SK-N-DZ (cell line): Measurements from ENCODE around the gene GBA3.

Experiments used
- DNase-seq: peaks from one replicate; pipeline ENCODE4 v3.0.0-alpha.2; 2015; ENCODE audit warnings: low spot score

GBA3 gene

DNA sequence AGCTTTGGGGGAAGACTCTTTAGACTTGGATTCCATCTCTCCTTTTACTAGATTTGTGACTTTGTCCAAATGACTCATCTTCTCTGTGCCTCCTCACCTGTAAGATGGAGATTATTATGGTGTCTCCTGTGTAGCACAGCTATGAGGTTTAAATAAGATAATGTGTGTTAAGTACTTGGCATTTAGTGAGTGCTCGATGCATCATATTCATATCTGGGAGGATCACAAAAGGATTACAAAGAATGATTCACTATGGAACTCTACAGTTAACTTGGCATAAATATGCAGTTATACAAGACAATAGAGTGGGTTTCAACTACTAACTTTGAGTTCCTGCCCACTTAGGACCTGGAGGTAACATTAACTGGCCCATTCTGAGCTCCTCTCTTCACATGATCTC is 2.3 kb downstream of the GBA3 start:
- DNase-seq: no peak

DNA sequence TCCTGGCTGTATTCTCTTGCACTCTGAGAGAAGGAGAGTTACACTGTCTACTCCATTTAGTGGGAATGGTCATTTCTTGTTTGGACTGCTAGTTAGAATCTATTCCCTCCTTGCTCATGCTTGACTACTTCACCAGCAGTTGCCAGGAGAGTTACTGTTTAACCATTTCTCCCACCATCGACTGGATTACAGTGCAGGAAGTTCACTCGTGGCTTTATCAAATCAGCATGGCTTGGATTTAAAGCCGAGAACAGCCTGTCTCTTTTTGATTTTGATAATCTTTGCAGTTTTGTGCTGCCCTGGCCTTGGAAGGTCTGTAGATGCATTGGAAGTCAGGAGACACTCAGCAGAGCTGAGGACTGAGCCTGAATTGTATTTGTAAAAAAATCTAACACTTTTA is 3.2 kb downstream of the GBA3 start:
- no peak for DNase-seq

DNA sequence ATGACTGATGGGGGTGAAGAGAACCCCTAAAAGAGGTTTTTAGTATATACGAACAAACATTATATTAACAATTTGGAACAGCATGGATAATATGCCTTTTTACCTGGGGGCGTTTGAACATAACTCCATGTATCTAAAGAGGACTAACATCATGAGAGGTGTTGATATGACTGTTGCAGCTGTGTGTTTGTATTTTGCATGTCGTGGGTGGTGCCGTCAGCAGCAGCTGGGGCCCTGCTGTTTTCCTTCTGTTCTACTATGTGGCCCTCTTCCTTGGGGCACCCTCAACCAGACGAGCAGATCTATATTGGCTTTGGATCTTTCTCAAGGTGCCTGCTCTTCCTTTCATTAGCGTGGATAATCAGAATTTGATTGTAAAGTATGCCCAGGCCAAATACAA is 11.2 kb downstream of the GBA3 start:
- DNase-seq: no peak

DNA sequence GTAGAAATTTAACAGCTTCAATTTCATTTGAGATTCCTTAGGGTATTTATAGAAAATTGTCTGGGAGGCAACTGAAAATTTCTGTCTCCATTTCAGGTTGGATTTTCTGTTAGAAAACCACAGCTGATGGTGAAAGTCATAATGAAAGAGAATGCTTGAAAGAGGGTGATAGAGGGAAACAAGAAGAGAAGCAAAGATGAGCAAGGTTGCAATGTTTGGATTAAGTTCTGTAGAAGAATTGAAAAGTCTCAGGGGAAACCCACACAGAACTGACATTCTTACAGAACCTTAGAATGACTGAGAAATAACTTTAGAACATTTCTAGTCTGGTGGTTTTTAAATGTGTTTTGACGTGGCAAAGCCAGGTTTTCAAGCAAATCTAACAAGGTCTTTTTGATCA is 14.7 kb downstream of the GBA3 start:
- DNase-seq: no peak

DNA sequence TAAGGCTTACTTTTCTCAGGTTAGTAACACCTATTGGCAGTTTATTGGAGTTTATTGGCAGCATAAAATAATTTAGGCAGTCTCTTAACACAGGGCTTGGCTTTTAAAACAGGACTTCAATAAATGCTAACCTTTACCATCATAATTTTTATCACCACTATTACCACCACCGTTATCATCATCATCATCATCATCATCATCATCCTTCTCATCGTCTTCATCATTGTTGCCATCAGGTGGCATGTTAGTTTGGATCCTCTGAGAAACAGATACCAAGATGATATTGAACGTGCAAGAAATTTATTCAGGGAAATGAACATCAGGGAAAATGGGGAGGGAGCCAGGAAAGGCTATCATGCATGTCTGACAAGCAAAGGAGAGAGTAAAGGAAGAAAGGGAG is 16.2 kb downstream of the GBA3 start:
- DNase-seq: no peak

DNA sequence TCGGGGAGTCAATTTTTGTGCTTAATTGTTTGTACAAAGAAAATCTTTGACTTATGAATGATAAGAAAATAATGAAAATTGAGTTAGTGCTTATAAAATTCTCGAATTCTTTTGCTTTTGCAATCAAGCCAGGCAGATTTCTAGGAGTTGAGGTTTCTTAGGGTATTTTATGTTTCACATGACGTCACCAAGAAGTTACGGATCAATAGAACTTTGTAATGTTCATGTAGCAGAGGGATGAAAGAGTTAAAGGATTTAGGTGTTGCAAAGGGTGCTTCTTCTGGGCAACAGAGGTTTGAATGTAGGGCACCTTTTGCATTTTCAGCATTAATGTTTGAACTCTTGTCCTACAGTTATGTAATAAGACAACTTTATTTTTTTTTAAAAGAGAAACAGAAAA is 19.4 kb downstream of the GBA3 start:
- no peak for DNase-seq

DNA sequence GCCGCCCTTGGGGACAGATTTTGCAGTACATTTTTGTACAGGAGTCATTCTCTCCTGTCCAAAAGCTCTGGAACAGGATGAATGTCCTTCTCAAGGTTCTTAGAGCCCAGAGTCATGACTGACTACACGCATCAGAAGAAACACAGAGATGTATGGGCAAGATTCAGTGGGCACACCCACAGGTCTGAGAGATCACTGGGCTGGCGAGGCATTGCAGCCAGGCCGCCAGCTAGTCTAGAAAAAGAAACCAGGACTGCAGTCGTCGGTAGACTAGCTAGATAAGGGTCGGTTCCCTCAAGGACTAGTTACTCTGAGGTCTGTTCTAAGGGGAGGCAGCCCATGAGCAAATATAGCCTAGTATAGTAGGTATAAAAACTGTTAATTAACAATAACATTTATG is 19.8 kb downstream of the GBA3 start:
- no peak for DNase-seq

DNA sequence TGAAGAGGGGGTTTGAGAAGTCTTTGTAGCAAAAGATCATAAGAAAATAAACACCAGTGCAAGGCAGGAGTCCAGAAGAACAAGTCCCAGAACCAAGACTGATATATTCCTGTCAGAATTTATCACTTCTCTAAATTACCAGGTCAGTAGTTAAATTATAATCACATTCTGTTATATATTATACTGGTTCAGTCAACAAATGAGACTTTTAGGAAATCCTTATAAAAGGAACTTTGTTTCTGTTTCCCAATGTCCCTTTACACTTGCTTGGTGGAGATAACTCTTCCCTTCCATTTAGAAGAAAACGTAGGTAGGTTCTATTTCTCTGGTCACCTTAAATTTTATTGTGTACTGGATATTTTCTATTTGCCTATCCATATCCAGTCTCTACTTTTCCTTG is 21.1 kb downstream of the GBA3 start:
- no peak for DNase-seq

DNA sequence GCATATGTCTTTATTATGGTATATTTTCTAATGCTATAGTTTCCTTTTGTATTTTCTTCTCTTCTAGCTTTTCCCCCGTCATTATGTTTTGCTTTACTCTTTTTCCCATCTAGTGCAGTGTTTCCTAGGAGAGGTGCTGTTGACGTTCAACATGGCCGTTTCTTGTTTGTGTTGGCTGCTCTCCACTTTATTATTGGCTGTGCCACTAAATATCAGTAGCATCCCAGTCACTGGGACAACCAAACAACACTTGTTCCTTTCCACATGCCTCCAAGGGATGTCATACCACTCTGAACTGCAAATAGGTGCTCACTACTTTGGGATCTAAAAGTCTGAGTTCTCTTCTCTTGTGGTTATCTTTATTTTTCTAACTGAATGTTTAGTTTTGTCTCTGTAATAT is 26.5 kb downstream of the GBA3 start:
- DNase-seq: no peak

DNA sequence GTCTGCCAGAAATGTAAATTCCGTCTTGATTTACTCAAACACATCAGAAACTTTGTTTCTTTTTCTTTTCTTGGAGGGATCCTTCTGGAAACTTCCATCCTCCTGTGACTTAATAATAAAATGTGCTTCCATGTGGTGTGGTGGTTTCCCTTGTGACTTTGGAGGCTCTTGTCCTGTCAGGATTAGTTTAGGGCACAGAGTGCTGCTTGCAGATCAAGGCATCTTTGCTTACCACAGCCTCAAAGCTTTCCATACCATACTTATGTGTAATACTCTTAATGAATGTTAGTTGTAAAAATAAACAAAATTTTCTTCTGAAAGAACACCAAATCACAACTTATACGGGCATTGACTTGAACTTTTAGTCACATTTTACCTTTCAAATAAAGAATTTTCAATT is 27.4 kb downstream of the GBA3 start:
- no peak for DNase-seq

DNA sequence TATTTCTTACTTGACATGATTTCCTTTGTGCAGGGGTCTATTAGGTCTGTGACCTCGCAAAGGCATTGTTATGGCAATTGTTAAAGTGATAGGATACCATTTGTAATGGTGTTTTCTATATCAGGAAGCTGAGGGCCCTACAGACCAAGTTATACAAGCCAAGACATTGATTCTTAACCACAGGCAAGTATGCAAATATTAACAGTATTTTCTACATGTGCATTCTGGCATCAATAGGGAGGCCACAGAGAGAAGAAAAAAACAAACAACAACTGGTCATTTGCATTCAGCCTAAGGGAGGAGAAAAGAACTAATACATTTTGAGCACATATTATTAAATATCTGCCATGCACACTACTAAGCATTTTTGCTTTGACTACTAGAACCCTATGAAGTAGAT is 28.5 kb downstream of the GBA3 start:
- no peak for DNase-seq

DNA sequence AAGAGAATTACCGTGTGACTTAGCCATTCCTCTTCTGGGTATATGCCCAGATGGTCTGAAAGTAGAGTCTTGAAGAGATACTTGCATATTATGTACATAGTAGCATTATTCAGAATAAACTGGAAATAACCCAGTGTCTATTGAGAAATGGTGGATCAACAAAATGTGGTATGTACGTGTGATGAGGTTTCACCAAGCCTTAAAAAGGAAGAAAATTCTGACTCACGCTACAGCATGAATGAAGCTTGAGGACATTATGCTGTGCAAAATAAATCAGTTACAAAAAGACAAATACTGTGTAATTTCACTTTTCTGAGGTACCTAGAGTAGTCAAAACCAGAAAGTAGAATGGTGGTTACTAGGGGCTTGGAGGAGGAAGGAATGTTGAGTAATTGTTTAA is 37.3 kb downstream of the GBA3 start:
- DNase-seq: no peak

DNA sequence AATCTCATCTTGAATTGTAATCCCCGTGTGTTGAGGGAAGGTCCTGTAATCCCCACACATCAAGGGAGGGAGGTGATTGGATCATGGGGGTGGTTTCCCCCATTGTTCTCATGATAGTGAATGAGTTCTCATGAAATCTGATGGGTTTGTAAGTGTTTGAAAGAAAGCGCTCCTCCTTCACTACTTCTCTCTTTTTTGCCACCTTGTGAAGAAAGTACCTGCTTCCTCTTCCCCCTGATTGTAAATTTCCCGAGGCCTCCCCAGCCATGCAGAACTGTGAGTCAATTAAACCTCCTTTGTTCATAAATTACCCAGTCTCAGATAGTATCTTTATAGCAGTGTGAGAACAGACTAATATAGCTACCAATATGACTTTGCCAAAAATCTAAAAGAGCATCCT is 41.1 kb downstream of the GBA3 start:
- no peak for DNase-seq

DNA sequence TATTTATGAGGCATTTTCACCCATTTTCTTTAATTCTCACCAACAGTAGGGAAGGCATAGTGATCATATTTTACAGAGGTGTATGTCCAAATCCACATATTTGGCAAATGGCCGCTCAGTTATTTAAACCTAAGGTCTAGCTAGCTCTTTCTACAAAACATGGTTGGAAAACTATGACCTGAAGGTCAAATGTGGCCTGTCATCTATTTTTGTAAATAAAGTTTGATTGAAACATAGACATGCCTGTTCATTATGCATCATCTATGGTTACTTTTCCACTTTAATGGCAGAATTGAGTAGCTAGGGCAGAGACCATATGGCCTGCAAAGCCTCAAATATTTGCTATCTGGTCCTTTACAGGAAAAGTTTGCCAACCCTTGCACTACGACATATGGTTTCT is 44.2 kb downstream of the GBA3 start:
- no peak for DNase-seq

DNA sequence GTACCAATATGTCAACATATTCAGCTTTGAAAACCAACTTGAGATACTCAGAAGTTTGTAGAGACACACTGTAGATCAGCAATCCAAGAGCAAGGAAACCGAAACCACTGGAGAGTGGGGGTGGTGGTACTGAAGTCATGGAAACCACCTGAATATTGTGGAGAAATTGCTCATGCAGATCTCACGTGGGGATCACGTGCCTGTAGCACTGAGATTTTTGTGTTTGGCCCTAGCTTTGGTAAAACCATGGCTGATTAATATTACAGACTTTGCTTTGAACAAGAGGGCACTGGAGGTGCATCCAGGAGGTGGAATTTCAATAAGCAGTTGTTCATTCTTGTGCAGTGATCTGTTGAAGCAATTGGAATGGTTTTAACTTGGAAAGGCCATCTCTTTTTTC is 47.2 kb downstream of the GBA3 start:
- DNase-seq: no peak

DNA sequence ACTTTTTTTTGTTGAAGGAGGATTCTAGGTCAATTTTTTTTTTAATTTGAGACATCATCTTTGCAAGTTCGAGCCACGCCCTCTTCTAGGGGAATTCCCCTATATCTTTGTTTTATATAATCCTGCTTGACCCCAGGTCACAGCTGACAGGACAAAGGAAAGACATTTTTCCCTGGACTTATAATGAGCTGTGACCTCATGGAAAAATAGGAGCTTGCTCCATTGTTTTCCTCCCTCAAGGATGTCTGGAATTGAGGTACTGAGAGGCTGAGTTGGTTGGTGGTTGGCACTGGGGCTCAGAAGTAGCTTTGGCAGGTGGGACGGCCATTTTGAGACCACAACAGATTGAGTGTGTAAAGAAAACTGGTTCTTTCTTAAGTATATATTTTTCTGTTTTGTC is 49.0 kb downstream of the GBA3 start:
- no peak for DNase-seq

DNA sequence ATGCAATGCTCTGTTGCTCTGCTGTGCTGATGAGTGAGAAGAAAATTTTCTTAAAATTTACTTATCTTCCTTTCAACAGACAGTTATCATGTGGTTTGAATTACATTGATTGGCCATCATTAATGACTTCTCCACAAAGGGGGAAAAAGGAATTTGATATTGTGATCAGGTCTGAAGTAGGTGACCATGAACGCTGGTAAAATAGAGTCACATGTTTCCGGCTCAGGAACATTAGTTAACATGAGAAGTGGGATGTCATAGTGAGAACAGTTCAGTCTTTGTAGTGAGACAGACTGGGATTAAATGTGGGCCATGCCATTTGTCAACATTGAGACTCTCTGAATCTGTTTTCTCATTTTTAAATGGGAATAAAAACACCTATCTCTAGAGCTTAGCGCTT is 50.6 kb downstream of the GBA3 start:
- no peak for DNase-seq

DNA sequence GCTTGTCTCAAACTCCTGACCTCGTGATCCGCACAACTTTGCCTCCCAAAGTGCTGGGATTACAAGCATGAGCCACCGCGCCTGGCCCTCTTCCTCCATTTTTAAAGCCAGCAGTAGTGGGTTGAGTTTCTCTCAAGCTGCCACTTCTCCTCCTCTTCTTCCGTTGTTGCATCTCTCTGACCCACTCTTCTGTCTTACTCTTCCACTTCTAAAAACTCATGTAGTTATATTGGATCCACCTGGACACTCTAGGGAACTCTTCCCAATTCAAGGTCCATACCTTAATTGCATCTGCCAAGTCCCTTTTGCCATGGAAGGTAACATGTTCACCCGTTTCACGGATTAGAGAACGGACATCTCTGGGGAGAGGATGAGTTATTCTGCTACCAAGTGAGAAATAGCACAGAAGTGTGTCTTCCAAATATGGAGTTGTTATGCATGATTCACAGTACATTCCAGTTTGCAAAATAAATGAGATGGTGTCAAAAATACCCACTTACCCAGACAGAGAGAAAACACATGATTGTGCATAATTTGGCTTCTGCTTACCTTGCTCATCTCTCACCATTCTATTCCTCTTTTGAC is 51.8 kb downstream of the GBA3 start:
- DNase-seq: no peak

DNA sequence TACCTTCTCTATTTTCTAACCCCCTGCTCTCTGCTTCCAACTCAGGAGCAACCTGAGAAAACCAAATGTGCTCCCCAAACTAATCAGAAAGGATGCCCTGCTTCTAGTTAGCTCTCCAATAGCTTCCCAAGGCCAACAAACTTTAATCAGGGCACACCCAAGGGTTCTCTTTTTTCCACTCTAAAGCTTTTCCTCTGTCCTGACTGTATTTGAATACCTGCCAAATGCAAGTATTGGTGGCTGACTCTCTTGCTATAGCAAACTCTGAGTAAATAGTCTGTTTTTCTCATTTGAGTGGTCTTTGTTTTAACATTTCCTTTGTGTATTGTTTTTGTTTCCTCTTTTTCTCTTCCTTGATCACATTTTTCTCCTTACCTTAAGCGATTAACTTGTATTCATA is 52.5 kb downstream of the GBA3 start:
- DNase-seq: no peak

DNA sequence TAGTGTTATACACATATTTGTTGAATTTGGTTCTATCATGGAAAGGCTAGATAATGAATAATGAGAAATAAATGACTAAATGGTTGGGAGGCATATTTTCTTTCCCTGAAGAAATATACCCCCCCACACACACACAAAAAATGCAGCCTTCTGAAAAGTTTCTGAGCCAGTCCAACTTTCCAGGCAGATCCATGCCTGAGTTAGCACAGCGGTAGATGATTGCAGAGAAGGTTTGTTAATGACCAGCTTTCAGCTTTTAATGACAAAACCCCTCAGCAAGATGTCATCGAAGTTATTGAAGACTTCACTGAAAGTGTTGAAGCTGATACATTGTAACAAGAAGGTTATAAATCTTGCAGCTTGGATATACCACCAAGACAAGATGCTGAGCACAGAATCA is 61.4 kb downstream of the GBA3 start:
- DNase-seq: no peak

DNA sequence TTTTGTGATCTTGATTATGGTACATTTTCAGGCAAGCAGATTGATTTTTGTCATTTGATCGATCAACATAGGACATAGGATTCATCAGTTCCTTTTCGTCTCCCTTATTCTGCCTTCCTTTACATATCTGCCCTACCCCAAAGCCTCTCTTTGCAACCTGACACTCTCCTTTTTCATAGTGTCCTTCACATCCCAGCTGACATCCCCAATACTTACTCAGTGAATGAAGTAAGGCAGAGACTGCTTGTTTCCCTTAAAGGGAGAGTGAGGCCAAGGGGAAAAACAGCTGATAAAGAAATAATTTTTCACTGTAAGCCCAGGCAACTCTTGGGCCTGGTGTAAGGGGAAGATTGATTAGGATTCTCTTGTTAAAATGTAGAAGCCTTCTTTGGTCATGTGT is 69.8 kb downstream of the GBA3 start:
- peak; percentile 85 for DNase-seq

DNA sequence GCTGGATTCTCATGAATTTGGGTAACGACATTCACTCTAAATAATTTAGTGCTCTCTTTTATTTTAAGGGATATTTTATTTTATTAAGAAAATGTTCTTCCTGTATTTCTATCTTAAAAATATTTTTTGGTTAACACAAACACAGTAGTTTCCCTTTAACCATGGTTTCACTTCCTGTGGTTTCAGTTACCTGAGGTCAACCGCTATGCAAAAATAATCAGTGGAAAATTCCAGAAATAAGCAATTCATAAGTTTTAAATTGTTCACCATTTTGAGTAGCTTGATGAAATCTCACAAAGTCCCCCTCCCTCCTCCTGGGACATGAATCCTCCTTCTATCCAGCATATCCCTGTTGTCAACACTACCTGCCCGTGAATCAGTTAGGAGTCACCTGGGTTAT is 71.4 kb downstream of the GBA3 start:
- DNase-seq: no peak

DNA sequence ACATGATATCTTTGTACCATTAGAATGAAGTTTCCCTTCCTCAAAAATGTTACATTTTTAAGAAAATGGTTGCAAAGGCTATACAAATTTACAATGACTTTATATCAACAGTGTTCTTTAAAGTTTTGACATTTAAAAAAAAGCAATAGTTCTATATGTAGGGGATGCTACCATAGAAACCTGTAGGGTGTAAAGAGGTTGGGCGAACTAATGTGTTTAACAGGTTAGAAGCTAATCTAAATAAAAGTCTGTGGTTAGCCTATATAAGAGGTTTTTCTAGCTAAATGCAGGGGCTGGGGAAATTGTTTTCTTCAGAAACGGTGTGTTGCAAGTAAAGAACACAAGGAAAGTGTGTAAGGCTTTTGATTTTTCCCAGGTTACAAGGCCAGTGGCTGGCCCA is 73.3 kb downstream of the GBA3 start:
- no peak for DNase-seq

DNA sequence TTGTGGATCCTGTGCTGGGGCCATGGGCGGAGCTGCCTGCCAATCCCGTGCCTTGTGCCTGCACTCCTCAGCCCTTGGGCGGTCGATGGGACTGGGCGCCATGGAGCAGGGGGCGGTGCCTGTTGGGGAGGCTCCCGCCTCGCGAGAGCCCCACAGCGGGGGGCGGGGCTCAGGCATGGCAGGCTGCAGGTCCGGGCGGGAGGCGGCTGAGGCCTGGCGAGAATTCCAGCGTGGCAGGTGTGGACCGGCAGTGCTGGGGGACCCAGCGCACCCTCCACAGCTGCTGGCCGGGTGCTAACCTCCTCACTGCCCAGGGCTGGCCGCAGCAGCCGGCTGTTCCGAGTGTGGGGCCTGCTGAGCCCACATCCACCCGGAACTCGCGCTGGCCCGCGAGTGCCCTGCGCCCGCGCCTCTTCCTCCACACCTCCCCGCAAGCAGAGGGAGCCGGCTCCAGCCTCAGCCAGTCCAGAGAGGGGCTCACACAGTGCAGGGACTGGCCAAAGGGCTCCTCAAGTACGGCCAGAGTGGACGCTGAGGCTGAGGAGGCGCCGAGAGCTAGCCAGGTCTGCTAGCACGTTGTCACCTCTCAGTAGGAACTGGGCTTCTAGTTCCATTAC is 85.9 kb downstream of the GBA3 start:
- DNase-seq: no peak
